ENCODE data around the gene ATXN7.

Gene ATXN7

GRCh38 chr3:63968612-63969350 lies 105.1 kb downstream of the ATXN7 start:
- no peak for DNase-seq

GRCh38 chr3:63969876-63970275 lies 106.2 kb downstream of the ATXN7 start:
- DNase-seq, result no peak

GRCh38 chr3:63970631-63971475 lies 107.2 kb downstream of the ATXN7 start:
- DNase-seq, result no peak

GRCh38 chr3:63972196-63972595 lies 108.5 kb downstream of the ATXN7 start:
- DNase-seq, result no peak

- DNase-seq, result no peak
These were observed 109.3 kb downstream of the ATXN7 start for GRCh38 chr3:63972987-63973386.

- no peak for DNase-seq
These were observed 109.7 kb downstream of the ATXN7 start for GRCh38 chr3:63973406-63973805.

- no peak for DNase-seq
These were observed 110.8 kb downstream of the ATXN7 start for GRCh38 chr3:63974451-63974850.

GRCh38 chr3:63975723-63976122 lies 112.1 kb downstream of the ATXN7 start:
- DNase-seq, result no peak

- no peak for DNase-seq
These were observed 112.6 kb downstream of the ATXN7 start for GRCh38 chr3:63976161-63976871.

GRCh38 chr3:63976872-63977200 lies 113.2 kb downstream of the ATXN7 start:
- no peak for DNase-seq

- DNase-seq, result no peak
These were observed 114.2 kb downstream of the ATXN7 start for GRCh38 chr3:63977893-63978292.

GRCh38 chr3:63979093-63979885 lies 115.6 kb downstream of the ATXN7 start:
- no peak for DNase-seq

GRCh38 chr3:63980019-63980418 lies 116.4 kb downstream of the ATXN7 start:
- DNase-seq, result no peak

GRCh38 chr3:63980830-63981498 lies 117.3 kb downstream of the ATXN7 start:
- no peak for DNase-seq

- DNase-seq, result no peak
These were observed 118.3 kb downstream of the ATXN7 start for GRCh38 chr3:63981980-63982379.

- no peak for DNase-seq
These were observed 120.7 kb downstream of the ATXN7 start for GRCh38 chr3:63984391-63984790.

GRCh38 chr3:63986146-63986545 lies 122.5 kb downstream of the ATXN7 start:
- no peak for DNase-seq

GRCh38 chr3:63986831-63987230 lies 123.2 kb downstream of the ATXN7 start:
- DNase-seq, result no peak

GRCh38 chr3:63988943-63989342 lies 125.3 kb downstream of the ATXN7 start:
- no peak for DNase-seq

- no peak for DNase-seq
These were observed 126.5 kb downstream of the ATXN7 start for GRCh38 chr3:63990204-63990603.

GRCh38 chr3:63990733-63991132 lies 127.1 kb downstream of the ATXN7 start:
- no peak for DNase-seq

GRCh38 chr3:63991666-63992065 lies 128.0 kb downstream of the ATXN7 start:
- no peak for DNase-seq
